Fibroblast of pulmonary artery (primary cell): ENCODE data around the gene PPP2R5C.

Experiments
- DNase-seq: peaks from one replicate; pipeline ENCODE4 v3.0.0-alpha.2; 2010; ENCODE audit warnings: low read depth
- H3K4me3 ChIP-seq: replicated peaks from 2 replicates; pipeline ENCODE4 v1.5.1; 2011; ENCODE audit warnings: low read depth, mild to moderate bottlenecking, control low read depth, low read length, moderate library complexity
- CTCF ChIP-seq: IDR thresholded peaks from 2 replicates; pipeline ENCODE4 v1.5.1; 2011; ENCODE audit warnings: mild to moderate bottlenecking, control low read depth, low read length, inconsistent platforms; ENCODE audit errors: missing control alignments

PPP2R5C gene

GRCh38 chr14:101908795-101909194 is 147.3 kb downstream of the PPP2R5C start:
- DNase-seq: no peak
- TF ChIP-seq CTCF: no peak
- no peak overlapping the region for H3K4me3 ChIP-seq

DNA sequence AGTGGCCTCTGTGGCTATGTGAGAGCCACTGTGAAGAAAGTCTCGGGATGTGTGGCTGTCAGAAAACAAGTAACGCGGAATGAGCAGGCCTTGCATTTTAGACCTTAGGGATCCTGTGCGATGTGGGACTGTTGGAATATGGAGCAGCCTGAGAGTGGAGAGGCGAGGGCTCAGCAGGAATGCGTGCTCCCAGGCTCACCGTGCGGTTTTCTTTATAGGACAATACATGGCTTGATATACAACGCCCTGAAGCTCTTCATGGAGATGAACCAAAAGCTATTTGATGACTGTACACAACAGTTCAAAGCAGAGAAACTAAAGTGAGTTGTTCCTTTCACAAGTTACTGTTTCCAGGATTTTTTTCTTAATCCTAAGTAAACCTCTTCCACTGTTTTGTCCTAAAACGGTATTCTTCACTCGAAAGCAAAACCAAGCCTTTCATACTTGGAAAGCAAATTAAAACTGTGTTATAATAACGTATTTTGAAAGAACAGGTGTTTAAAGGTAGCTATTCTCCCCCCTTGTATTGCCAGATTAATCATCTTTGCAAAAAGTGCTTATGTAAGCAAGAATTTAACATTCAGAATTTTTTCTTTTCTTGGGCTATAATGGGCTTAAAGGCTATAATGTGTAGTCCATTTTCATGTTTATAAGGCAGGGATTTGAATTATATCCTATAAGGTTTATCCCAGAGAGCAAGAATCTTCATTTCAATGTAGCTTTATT is 148.0 kb downstream of the PPP2R5C start:
- DNase-seq: no peak
- no peak overlapping the region for H3K4me3 ChIP-seq
- no peak for TF ChIP-seq CTCF

- TF ChIP-seq CTCF: no peak
- no peak for DNase-seq
- H3K4me3 ChIP-seq: no peak overlapping the region
Measured at GRCh38 chr14:101912841-101913240, 151.3 kb downstream of the PPP2R5C start.

DNA sequence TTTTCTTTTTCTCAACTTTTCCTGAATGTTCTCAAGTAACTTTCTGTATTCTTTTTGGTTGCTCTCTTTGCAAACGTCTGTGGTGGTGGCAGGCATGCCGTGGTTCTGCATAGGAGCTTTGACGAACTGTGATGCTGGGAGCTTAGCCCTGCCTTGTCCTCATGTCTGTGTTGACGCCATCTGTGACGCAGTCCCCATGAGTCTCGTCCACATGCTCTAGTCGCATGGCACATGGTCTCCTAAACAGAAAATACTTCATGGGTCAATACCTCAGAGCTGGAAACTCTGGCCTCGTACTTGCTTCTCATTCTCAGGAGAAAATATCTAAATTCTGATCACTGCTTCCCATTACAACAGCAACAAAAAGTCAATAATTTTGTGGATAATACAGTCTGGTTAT is 152.6 kb downstream of the PPP2R5C start:
- no peak for DNase-seq
- H3K4me3 ChIP-seq: no peak overlapping the region
- no peak for TF ChIP-seq CTCF

DNA sequence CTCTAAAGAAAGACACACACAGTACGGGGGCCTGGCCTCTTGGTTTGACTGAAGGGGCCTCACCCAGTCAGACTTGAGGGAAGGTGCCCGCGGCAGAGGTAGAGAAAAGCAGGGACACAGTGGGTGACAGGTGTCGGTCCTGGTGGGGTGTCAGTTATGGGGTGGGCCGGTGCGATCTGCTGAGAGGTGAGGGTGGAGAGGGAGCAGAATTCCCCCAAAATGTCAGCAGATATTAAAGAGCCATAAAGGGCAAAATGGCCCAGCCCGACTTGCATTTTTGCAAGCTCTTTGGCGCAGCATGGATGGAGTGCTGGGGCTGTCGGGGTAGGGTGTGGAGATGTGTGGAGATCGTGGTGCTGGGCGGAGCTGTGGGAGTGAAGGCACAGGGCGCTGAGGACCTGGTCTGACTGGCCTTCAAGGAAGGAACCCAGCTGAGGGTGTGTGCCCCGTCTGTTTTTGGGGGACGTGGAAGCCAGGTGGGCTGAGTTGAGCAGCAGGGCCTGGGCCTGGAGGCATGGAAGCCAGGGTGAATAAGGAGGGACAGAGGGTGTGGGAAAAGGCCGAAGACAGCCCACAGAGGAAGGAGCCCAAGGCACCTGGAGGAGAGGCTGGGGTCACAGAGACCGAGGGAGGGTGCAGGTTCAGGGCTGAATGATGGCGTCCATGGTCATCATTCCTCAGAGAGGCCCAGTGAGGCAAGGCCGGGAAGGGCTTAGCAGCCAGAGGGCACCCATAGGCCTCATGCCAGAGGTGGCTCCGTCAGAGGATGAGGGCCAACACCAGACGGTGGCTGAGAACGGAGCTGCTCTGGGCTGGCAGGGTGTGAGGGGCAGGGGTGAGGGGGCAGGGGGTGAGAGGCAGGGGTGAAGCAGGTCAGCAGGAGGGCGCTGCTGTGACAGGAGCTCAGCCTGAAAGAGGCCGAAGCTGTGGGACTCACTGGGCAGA is 154.6 kb downstream of the PPP2R5C start:
- H3K4me3 ChIP-seq: no peak overlapping the region
- no peak for TF ChIP-seq CTCF
- no peak for DNase-seq

GRCh38 chr14:101916816-101917412 is 155.4 kb downstream of the PPP2R5C start:
- no peak for DNase-seq
- no peak for TF ChIP-seq CTCF
- no peak overlapping the region for H3K4me3 ChIP-seq
